Renal pelvis (tissue), 4 donors: ENCODE results near the gene CDCA3. TPM values are rescaled to one million over a fixed set of nuclear protein-coding genes. Genes with fewer than 3 reads are reported as not detected.
A peak's percentile ranks its signal among the peaks of the same experiment; 100 is the strongest.
"Not testable (repeated sequence)": the region's sequence is repeated elsewhere in the genome, so short reads cannot be mapped to it uniquely, and the experiment has no call there.

Source experiments
- DNase-seq: peaks from one replicate; pipeline ENCODE4 v3.0.0-alpha.2; 2013
- polyA plus RNA-seq, 3 donors: library from polyadenylated mRNA; unstranded; fragments of 120-200 nt; gene quantifications; one replicate each; pipeline ENCODE4 v1.2.1, GENCODE V29; 2013; ENCODE audit not compliant: insufficient read length in 3 of 3

Gene CDCA3
- polyA plus RNA-seq, 3 donors: 27.2 to 37.0 (median 29.7) TPM

DNA sequence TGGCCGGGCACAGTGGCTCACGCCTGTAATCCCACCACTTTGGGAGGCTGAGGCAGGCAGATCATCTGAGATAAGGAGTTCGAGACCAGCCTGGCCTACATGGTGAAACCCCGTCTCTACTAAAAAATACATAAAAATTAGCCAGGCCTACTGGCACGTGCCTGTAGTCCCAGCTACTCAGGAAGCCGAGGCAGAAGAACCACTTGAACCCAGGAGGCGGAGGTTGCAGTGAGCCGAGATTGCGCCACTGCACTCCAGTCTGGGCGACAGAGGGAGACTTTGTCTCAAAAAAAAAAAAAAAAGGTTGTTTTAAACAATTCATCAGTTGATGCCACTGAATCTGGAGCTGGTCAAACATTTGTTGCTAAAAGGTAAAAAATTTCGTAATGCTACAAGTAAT lies 28.7 kb upstream of the CDCA3 start:
- DNase-seq: not testable (repeated sequence)

DNA sequence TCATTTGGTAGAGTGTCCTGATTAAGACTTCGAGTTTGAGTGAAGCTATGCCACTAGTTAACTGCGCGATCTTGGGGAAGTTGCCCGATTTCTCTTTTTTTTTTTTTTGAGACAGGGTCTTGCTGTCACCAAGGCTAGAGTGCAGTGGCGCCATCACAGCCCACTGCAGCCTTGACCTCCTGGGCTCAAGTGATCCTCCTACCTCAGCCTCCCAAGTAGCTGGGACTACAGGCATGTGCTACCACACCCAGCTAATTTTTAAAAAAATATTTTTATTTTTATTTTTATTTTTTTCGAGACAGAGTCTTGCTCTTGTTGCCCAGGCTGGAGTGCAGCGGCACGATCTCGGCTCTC lies 22.9 kb upstream of the CDCA3 start:
- not testable (repeated sequence) for DNase-seq

DNA sequence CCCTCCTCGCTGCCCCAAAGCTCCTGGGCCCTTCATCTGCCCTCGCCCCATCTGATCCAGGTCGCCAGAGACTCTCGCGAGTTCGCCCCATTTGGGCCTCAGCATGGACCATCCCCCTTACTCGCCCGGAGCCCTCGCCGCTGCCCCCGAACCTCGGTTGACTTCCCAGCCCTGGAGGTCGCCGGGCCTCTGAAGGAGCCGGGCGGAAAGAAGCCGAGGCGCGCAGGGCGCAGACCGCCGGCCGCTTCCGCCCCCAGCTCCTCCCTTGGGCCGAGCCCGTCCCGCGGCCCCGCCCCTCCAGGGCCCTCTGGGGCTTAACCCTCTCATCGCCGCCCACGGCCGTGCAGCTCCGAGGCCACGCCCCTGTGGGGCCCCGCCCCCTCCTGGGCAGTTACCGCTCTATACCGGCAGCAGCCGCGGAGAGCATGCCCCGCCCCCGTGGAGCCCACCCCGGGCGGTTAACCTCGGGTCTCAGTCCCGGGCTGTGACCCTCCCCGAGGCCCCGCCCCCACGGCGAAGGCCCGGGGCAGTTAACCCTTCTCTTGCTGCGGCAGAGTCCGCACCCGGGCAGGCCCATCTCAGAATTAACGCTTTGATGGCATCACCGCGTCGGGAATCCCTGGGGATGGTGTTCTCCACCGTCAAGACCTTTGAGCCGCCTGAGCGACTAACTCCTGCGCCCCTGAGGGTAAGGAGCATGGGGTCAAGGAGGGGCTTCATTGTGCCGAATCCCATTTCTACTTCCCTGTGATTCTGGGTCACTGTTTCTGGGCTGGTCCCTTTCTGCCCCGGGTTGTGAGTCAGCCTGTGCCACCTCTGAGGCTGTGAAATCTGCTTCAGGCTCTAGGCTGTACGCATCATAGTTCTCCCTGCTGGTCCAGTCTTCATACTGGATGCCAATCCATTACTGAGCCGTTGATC lies 22.3 kb upstream of the CDCA3 start, which contains the start of gene SPSB2:
Gene SPSB2 (minus strand): TSS at position 210 of the 921 bp plus-strand sequence. CDS start 402 bp downstream, outside the sequence.
- peak; percentile 98 for DNase-seq

DNA sequence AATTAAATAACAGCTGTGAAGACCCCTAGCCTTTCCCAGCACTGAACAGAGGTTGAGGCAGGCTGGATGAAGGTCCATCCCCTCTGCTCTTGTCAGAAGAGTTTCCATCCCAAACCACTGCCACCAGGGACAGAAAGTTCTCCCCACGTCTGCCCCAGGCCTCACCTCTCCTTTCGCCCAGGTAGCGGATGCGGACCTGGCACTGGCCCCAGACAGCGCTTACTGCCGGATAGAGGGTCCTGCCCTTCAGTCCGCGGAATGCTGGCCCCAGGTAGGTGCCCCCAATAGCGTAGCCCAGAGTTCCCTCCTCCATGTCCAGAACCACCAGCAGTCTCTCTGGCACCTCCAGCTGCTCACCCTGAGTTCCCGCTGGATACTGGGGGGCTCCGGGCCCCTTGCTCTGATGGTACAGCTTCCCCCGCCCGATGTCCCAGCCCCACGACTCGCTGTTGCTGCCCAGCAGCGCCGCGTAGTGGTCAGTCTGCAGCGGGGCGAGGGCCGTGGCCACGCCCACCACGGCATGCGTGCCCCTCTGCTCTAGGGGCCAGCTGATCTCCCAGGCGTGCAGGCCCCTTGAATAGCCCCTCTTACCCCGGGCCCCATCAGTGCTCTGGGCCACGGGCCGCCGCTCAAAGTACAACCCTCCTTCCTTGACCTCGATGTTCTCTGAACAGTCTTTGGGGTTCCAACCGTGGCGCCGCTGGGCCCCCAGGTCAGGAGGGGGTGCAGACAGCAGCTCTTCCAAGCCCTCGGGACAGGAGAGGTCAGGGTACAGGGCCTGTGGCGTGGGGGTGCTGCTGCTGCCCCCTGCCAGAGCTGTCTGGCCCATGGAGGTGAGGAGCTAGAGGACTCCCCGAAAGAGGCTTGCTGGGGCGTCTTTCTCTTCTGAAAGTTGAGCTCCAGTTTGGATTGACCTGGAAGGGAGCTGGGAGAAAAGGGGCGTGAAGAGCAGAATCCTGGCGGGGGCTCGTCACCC lies 21.3 kb upstream of the CDCA3 start:
- DNase-seq: peak; percentile 83

DNA sequence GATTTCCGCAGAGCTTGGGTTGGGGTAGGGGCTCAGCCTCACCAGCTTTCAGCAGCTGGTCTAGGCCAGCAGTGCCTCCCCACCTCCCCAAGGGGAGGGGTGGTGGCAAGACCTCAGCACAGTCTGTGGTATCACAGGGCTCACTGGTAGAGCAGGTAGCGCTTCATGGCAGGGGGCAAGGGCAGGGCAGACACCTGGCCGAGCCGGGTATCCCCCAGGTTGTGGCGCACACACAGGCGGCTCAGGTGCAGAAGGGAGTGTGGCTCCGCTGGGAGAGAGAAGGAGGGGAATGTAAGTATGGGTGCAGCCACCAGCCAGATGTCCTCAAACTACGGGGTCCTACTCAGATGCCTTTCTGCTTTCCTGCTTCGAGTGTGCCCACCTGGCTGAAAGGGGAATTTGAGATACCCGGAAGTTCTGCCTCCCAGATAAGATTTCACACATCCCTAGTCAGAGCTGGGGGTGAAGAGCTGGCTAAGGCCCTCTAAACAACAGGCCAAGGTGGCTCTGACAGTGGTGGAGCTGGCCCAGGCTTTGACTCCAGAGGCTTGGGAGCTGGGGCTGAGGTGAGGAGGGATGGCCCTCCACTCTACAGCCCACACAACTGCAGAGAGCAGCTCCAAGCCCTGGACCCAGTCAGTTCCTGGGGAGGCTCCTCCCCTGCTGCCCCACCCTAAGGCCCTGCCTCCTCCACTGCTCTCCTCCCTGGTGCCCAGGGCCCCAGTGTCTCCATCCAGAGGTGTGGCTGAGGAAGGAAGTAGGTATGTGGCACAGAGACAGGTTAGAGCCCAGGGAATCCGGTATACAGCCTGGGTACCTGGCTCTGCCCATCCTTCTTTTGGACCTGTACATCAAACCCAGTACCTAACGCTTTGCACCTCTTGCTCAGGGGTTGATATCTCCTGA lies 20.2 kb upstream of the CDCA3 start:
- DNase-seq: no peak

DNA sequence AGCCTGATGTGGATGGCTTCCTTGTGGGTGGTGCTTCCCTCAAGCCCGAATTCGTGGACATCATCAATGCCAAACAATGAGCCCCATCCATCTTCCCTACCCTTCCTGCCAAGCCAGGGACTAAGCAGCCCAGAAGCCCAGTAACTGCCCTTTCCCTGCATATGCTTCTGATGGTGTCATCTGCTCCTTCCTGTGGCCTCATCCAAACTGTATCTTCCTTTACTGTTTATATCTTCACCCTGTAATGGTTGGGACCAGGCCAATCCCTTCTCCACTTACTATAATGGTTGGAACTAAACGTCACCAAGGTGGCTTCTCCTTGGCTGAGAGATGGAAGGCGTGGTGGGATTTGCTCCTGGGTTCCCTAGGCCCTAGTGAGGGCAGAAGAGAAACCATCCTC lies 19.2 kb upstream of the CDCA3 start:
- DNase-seq: not testable (repeated sequence)

DNA sequence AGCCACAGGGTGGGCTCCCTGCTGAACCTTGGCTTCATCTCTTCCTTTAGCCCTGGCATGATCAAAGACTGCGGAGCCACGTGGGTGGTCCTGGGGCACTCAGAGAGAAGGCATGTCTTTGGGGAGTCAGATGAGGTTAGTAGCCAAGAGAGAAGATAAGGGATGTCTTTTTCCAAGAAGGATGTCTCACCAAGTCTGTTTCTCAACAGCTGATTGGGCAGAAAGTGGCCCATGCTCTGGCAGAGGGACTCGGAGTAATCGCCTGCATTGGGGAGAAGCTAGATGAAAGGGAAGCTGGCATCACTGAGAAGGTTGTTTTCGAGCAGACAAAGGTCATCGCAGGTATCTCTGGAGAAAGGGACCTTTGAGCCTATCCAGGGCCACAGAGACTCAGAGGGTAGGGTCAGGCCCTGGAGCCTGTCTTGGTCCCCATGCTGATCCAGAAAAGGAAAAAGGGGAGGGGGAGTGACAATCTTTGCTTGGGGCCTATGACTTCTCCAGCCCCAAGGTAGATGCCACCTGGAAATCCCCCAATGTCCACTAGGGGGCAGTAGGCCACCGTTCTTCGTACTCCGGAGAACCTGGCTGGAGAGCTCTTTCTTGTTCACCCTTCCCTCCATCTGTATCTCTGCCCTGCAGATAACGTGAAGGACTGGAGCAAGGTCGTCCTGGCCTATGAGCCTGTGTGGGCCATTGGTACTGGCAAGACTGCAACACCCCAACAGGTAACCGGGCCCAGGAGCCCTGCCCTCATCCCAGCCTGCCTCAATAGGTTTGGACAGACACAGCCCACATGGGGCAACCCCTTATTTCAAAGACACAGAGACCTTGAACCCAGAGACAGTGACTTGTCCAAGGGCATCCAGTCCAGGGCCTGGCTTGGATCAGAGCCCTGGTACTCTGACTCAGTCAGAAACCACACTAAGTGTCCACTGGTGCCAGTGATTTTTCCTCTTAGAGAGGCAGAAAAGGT lies 18.2 kb upstream of the CDCA3 start:
- peak; percentile 85 for DNase-seq

DNA sequence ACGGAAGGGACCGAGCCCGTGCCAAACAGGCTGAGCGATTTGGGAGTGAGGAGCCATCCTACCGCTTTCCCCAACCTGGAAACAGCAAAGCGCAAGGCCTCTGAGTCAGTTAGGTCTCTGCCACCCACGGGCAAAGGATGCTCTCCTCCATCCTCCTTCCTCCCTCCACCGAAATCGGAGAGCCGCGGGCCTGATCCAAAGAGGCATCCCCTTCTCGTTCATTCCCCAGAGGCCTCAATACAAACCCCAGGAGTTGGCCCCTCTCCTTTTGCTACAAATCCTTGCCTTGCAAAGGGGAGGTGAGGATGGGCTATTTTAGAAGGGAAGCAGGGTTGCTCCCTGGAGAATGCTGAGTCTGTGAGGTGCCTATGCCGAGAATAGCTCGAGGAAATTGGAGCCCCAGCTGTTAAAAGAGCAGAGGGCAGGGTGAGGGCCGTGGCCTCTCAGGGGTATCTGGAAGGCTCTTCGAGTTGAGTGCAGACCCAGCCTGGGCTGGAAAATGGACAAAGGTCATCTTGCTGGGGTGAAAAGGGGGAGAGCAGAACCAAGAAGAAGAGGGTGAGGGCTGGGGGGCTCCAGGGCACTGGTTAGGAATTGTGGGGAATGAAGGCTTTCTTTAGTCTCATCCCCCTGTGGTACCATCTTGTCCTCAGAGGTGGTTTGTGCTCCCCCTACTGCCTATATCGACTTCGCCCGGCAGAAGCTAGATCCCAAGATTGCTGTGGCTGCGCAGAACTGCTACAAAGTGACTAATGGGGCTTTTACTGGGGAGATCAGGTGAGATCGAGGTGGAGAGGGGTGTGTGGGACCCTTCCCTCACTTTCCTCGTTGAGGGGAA lies 17.3 kb upstream of the CDCA3 start:
- DNase-seq: no peak

DNA sequence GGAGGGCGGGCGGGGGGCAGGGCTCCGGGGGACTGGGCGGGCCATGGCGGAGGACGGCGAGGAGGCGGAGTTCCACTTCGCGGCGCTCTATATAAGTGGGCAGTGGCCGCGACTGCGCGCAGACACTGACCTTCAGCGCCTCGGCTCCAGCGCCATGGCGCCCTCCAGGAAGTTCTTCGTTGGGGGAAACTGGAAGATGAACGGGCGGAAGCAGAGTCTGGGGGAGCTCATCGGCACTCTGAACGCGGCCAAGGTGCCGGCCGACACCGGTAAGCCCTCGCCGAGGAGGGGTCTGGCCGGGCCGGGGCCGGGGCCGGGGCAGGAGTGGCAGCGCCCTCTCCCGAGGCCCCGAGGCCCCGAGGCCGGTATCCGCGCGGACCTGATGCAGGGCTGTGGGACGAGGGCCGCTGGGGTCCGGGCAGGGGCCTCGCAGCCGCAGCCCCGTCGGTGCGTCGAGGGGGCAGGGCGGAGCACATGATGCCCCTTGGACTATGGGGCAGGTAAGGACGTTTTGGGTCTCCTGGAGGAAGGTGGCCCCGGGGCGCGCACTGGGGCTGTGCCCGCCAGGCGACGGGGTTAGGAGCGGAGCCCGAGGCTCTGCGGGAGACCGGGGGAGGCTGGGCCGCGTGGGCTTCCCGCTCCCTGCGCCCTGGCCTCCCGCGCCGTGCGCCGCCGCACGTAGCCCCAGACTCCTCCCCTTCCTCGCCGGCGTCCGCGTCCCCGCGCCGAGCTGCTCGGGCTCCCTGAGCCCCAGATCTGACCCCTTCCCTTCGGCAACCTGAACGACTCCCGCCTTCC lies 16.5 kb upstream of the CDCA3 start, which contains the start of gene TPI1:
Gene TPI1 (plus strand): TSS at position 119 of the 798 bp plus-strand sequence. CDS start 36 bp downstream, at position 155.
- no peak for DNase-seq

DNA sequence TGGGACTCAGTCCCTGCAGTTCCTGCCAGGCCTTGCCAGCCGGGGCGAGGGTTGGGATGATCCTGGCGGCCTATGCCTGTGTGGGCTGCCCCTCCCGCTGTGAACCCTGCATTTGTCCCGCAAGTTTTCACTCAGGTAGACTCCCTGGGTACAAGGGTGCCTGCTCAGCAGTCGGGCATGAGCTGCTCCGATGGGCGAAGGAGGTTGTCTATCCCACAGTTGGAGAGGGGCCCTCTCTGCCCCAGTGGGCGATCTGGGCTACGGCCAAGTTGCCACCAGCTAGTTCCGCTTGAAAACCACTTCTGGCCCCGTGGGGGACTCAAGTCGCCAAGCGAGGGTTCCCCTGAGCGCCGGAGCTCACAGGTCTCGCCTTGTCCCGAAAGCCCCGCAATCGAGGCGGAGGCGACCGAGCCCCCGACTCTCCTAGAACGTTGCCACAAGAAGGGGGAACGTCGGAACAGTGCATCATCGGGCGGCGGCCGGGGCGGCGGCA lies 15.9 kb upstream of the CDCA3 start:
- no peak for DNase-seq

DNA sequence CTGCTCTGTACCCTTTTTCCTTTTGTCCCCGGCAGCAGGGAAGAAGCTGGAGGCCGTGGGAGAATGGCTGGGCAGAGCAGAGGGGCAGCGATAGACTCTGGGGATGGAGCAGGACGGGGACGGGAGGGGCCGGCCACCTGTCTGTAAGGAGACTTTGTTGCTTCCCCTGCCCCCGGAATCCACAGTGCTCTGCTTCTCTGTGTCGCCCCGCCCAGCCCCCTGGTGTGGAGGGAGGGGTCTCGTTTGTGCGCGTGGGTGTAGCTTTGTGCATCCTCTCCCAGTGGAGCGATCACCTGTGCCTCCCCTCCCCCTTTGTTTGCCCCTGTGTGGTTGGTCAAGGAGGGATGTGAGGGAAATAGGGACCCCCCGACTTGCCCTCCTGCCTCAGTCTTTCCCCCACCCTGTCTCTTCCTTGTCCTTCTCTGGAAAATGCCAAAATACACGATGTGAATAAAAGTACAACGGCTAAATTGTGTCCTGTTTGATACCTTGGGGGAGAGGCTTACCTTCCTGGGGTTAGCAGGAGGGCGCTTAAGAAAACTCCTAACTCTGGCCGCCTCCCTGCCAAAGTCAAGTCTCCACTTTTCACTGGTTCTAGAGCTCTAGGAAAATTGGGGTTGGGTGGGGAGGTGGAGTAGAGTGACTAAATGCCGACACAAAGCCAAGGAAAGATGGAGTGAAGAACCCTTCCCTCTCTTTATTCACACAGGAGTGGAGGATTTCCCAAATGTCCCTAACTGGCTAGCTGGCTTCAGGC lies 15.3 kb upstream of the CDCA3 start:
- no peak for DNase-seq

DNA sequence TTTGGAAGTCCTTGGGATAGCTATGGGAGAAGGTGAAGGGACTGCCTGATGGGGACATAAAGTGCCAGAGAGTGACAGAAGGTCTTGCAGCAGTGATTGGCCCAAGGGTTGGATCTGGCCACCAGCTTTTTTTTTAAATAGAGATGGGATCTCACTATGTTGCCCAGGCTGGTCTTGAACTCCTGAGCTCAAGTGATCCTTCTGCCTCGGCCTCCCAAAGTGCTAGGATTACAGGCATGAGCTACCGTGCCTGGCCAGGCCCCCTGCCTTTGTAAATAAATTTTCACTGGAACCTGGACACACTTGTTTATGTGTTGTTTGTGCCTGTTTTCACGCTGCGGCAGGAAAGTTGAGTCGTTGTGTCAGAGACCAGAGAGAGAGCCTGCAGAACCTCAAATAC lies 14.2 kb upstream of the CDCA3 start:
- DNase-seq: not testable (repeated sequence)

DNA sequence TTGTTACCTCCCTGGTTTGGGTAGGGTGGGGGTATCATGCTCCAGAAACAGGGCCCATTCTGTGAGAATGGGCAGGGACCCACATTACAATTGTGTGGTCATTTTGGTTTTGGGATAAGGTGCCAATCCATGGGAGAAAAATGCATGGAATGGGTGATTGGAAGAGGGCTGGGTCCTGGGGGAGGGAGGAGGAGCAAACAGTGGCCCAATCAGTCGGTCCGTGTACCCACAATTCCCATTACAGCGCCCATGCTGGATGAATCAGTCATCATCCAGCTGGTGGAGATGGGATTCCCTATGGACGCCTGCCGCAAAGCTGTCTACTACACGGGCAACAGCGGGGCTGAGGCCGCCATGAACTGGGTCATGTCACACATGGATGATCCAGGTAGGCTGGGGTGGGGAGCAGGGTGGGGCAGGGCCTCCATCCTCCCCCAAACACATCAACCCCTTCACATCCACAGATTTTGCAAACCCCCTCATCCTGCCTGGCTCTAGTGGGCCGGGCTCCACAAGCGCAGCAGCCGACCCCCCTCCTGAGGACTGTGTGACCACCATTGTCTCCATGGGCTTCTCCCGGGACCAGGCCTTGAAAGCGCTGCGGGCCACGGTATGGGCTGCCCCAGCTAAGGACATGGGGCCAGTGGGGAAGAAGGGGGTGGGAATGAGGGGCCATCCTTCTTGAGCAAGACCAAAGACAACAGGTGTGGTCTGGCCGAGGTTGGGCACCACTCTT lies 12.7 kb upstream of the CDCA3 start:
- no peak for DNase-seq

DNA sequence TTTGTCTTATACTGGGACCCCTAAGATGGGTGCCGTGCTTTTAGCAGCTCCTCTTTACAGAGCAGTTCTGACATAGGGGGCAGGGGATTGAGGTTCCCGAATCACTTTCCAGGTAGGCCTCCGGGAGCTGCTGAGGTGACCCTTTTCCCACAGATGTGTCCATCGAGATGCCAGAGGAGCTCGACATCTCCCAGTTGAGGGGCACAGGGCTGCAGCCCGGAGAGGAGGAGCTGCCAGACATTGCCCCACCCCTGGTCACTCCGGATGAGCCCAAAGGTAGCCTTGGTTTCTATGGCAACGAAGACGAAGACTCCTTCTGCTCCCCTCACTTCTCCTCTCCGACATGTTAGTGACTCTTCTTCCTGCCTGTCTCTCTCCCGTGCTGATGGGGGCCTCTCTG lies 11.9 kb upstream of the CDCA3 start:
- no peak for DNase-seq

DNA sequence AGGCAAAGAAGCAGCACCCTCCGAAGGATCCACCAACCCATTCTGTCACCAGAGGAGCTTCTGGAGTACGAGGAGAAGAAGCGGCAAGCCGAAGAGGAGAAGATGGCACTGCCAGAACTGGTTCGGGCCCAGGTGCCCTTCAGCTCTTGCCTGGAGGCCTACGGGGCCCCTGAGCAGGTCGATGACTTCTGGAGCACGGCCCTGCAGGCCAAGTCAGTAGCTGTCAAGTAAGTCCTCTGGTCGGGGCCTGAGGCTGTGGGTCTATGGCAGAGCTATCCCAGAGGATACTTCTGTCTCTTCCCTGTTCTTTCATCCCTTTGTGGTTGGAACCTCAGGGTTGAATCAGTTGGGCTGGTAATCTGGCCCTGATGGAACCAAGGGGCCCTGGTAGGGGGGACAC lies 10.3 kb upstream of the CDCA3 start:
- no peak for DNase-seq

DNA sequence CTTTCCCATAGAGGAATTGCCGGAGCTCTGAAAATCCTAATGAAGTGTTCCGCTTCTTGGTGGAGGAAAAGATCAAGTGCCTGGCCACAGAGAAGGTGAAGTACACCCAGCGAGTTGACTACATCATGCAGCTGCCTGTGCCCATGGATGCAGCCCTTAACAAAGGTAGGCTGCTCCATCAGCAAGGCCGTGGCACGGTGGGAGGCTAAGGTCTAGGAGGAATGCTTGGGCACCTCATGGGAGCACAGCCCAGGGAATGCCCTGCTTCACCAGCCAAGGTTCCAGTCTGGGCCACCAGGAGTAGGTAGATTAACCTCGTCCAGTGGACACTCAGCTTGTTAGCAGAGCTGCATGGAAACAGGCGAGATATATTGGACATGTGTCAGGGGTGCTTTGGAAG lies 9.9 kb upstream of the CDCA3 start:
- DNase-seq: no peak

DNA sequence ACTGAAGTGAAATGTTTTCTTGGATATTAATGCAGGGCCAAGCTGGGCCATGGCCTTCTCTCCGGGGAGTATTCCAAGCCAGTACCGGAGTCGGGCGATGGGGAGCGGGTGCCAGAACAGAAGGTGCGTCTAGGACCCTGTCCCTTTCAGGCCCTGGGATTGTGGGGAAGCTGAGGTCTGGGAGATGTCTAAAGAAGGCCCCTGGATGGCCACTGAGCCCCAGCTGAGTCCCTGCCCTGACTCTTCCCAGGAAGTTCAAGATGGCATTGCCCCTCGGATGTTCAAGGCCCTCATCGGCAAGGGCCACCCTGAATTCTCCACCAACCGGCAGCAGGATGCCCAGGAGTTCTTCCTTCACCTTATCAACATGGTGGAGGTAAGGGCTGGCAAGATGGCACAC lies 9.0 kb upstream of the CDCA3 start:
- no peak for DNase-seq
